WTC11 (cell line): Measurements from ENCODE around the gene PIP4K2A.

ENCODE experiments used
- ATF1 ChIP-seq: sonication (generic); formaldehyde crosslinking; IDR thresholded peaks from 2 replicates; pipeline ENCODE4 v1.8.1; 2023; ENCODE audit warnings: mild to moderate bottlenecking, moderate library complexity, missing genetic modification reagents
- CTCF ChIP-seq: fragments of 200-600 bp; IDR thresholded peaks from 2 replicates; pipeline ENCODE4 v1.8.0; 2022; ENCODE audit warnings: antibody characterized with exemption
- E2F1 ChIP-seq: sonication (generic); formaldehyde crosslinking; IDR thresholded peaks from 2 replicates; pipeline ENCODE4 v1.8.0; 2022; ENCODE audit warnings: mild to moderate bottlenecking, missing genetic modification reagents
- GABPB1 ChIP-seq: sonication (generic); formaldehyde crosslinking; IDR thresholded peaks from 2 replicates; pipeline ENCODE4 v1.8.1; 2023; ENCODE audit warnings: mild to moderate bottlenecking, missing genetic modification reagents
- HMGXB4 ChIP-seq: sonication (generic); formaldehyde crosslinking; IDR thresholded peaks from 2 replicates; pipeline ENCODE4 v1.8.1; 2023; ENCODE audit warnings: mild to moderate bottlenecking, moderate library complexity, missing genetic modification reagents
- MAX ChIP-seq: sonication (generic); formaldehyde crosslinking; IDR thresholded peaks from 2 replicates; pipeline ENCODE4 v1.8.0; 2022; ENCODE audit warnings: mild to moderate bottlenecking, missing genetic modification reagents
- NR1H2 ChIP-seq: sonication (generic); formaldehyde crosslinking; IDR thresholded peaks from 2 replicates; pipeline ENCODE4 v1.9.0; 2021; ENCODE audit warnings: mild to moderate bottlenecking, moderate library complexity, missing genetic modification reagents
- STAT6 ChIP-seq: sonication (generic); formaldehyde crosslinking; conservative IDR thresholded peaks from 2 replicates; pipeline ENCODE4 v1.8.1; 2023; ENCODE audit warnings: mild to moderate bottlenecking, low read depth, missing genetic modification reagents, moderate library complexity
- TCF7 ChIP-seq: sonication (generic); formaldehyde crosslinking; IDR thresholded peaks from 2 replicates; pipeline ENCODE4 v1.8.0; 2022; ENCODE audit warnings: mild to moderate bottlenecking, low read depth, missing genetic modification reagents, moderate library complexity
- TEAD4 ChIP-seq: sonication (generic); formaldehyde crosslinking; IDR thresholded peaks from 2 replicates; pipeline ENCODE4 v1.8.0; 2022; ENCODE audit warnings: mild to moderate bottlenecking, missing genetic modification reagents
- USF1 ChIP-seq: sonication (generic); formaldehyde crosslinking; IDR thresholded peaks from 2 replicates; pipeline ENCODE4 v1.8.0; 2022; ENCODE audit warnings: mild to moderate bottlenecking, missing genetic modification reagents
- ZMAT4 ChIP-seq: fragments of 250-450 bp; sonication (Bioruptor Pico); IDR thresholded peaks from 2 replicates; pipeline ENCODE4 v1.9.0; 2021; ENCODE audit warnings: mild to moderate bottlenecking
- ZNF121 ChIP-seq: sonication (generic); formaldehyde crosslinking; IDR thresholded peaks from 2 replicates; pipeline ENCODE4 v1.8.0; 2023; ENCODE audit warnings: missing genetic modification reagents
- ZNF232 ChIP-seq: sonication (generic); formaldehyde crosslinking; IDR thresholded peaks from 2 replicates; pipeline ENCODE4 v1.8.0; 2022; ENCODE audit warnings: mild to moderate bottlenecking, missing genetic modification reagents

GRCh38 chr10:22631185-22631584, 83.2 kb downstream of the PIP4K2A start:
- no peak for TF ChIP-seq USF1 (CRISPR knock-in tag)
- TF ChIP-seq MAX (CRISPR knock-in tag): no peak
- no peak for TF ChIP-seq TCF7 (CRISPR knock-in tag)
- TF ChIP-seq CTCF: no peak
- TF ChIP-seq HMGXB4 (CRISPR knock-in tag): no peak
- TF ChIP-seq TEAD4: no peak
- TF ChIP-seq ZNF121 (CRISPR knock-in tag): no peak
- TF ChIP-seq ATF1 (CRISPR knock-in tag): no peak
- TF ChIP-seq NR1H2 (CRISPR knock-in tag): no peak
- no peak for TF ChIP-seq STAT6 (CRISPR knock-in tag)
- no peak for TF ChIP-seq E2F1
- no peak for TF ChIP-seq ZMAT4
- no peak for TF ChIP-seq ZNF232
- no peak for TF ChIP-seq GABPB1 (CRISPR knock-in tag)
